Measurements from ENCODE around the gene GDI2. TPM values are rescaled to one million over a fixed set of nuclear protein-coding genes. Genes with fewer than 3 reads are reported as not detected.

The GDI2 gene
- total RNA-seq, 1 donor from 2014 or later, result 287 TPM

GRCh38 chr10:5735119-5735518, 78.1 kb downstream of the GDI2 start:
- no peak for DNase-seq (ENCODE audit: low spot score, unreplicated experiment)
- no peaks in the 10 kb centered on the region for H3K27me3 Mint-ChIP-seq
- no peak overlapping the region for H3K4me3 Mint-ChIP-seq (ENCODE audit: low read depth)
- H3K36me3 Mint-ChIP-seq (ENCODE audit: insufficient read depth), result peaks cover 16% of the 10 kb centered on the region
- H3K9me3 Mint-ChIP-seq (ENCODE audit: low read depth), result no peaks in the 10 kb centered on the region
- H3K4me1 Mint-ChIP-seq (ENCODE audit: low read depth), result peaks cover 14% of the 10 kb centered on the region
- H3K27ac Mint-ChIP-seq, result peak overlapping the region; percentile 48
- TF ChIP-seq CTCF (IDR thresholded peaks at IDR 0.05; ENCODE audit: unreplicated experiment), result no peak

- Mint-ChIP-seq H3K4me1 (ENCODE audit: low read depth) (peaks cover 10% of the 10 kb centered on the region), H3K27ac (no peak overlapping the region), H3K27me3 (no peaks in the 10 kb centered on the region), H3K36me3 (ENCODE audit: insufficient read depth) (peaks cover 9% of the 10 kb centered on the region), H3K4me3 (ENCODE audit: low read depth) (no peak overlapping the region), H3K9me3 (ENCODE audit: low read depth) (no peaks in the 10 kb centered on the region)
- TF ChIP-seq CTCF (IDR thresholded peaks at IDR 0.05; ENCODE audit: unreplicated experiment), result no peak
- no peak for DNase-seq (ENCODE audit: low spot score, unreplicated experiment)
These were observed 81.1 kb downstream of the GDI2 start for GRCh38 chr10:5732141-5732540.

GRCh38 chr10:5731559-5731958, 81.7 kb downstream of the GDI2 start:
- TF ChIP-seq CTCF (IDR thresholded peaks at IDR 0.05; ENCODE audit: unreplicated experiment), result no peak
- Mint-ChIP-seq H3K9me3 (ENCODE audit: low read depth) (no peaks in the 10 kb centered on the region), H3K4me1 (ENCODE audit: low read depth) (peaks cover 6% of the 10 kb centered on the region), H3K4me3 (ENCODE audit: low read depth) (no peak overlapping the region), H3K27me3 (no peaks in the 10 kb centered on the region), H3K27ac (no peak overlapping the region), H3K36me3 (ENCODE audit: insufficient read depth) (peaks cover 8% of the 10 kb centered on the region)
- no peak for DNase-seq (ENCODE audit: low spot score, unreplicated experiment)

GRCh38 chr10:5730766-5731165, 82.5 kb downstream of the GDI2 start:
- Mint-ChIP-seq H3K9me3 (ENCODE audit: low read depth) (no peaks in the 10 kb centered on the region), H3K27ac (no peak overlapping the region), H3K4me3 (ENCODE audit: low read depth) (no peak overlapping the region), H3K4me1 (ENCODE audit: low read depth) (peaks cover 5% of the 10 kb centered on the region), H3K36me3 (ENCODE audit: insufficient read depth) (peaks cover 7% of the 10 kb centered on the region), H3K27me3 (no peaks in the 10 kb centered on the region)
- no peak for DNase-seq (ENCODE audit: low spot score, unreplicated experiment)
- TF ChIP-seq CTCF (IDR thresholded peaks at IDR 0.05; ENCODE audit: unreplicated experiment), result no peak

GRCh38 chr10:5723692-5724091, 89.5 kb downstream of the GDI2 start:
- no peaks in the 10 kb centered on the region for H3K9me3 Mint-ChIP-seq (ENCODE audit: low read depth)
- H3K4me1 Mint-ChIP-seq (ENCODE audit: low read depth), result peaks cover 4% of the 10 kb centered on the region
- peaks cover 10% of the 10 kb centered on the region for H3K36me3 Mint-ChIP-seq (ENCODE audit: insufficient read depth)
- TF ChIP-seq CTCF (IDR thresholded peaks at IDR 0.05; ENCODE audit: unreplicated experiment), result no peak
- no peaks in the 10 kb centered on the region for H3K27me3 Mint-ChIP-seq
- no peak for DNase-seq (ENCODE audit: low spot score, unreplicated experiment)
- H3K4me3 Mint-ChIP-seq (ENCODE audit: low read depth), result no peak overlapping the region
- peak overlapping the region; percentile 1 for H3K27ac Mint-ChIP-seq

Data from progenitor cell of endocrine pancreas (in vitro differentiated cells).